ENCODE data around the gene RXRA. TPM values are rescaled to one million over a fixed set of nuclear protein-coding genes. Genes with fewer than 3 reads are reported as not detected.

The RXRA gene
- total and polyA plus RNA-seq, 2 of the 4 experiments (the other 2 are of a cell fraction) = 7.5 to 17.9 TPM

- H2BK20ac ChIP-seq (ENCODE audit: low read depth, low read length) = no peak overlapping the region
- H3K4me3 ChIP-seq (ENCODE audit: insufficient read depth, low read depth, low read length) = no peak overlapping the region
- no peak overlapping the region for H2AFZ ChIP-seq (replicated peaks; ENCODE audit: low read length, poor library complexity)
- DNase-seq = no peak
- in situ Hi-C loops (cut with MboI; ENCODE audit: low sequenced_read_pairs) (loop anchor here (5.0 kb wide), 2 partner anchors 278 to 292 kb away; no protein-coding TSS in a partner anchor), intact Hi-C loops (cut with micrococcal nuclease) (loop anchor here (5.0 to 10.0 kb wide), 3 partner anchors 217 to 967 kb away; partner anchors contain the start of gene BRD3), dilution Hi-C loops (cut with HindIII; ENCODE audit: low sequenced_read_pairs, unreplicated experiment) (no loop called here)
- H3K4ac ChIP-seq (ENCODE audit: low read depth, low read length) = no peak overlapping the region
- no peak overlapping the region for H3K14ac ChIP-seq (replicated peaks; ENCODE audit: low read depth, low read length)
- POLR2A ChIA-PET (ENCODE audit: unreplicated experiment) = no interaction called here
- no peak overlapping the region for H4K91ac ChIP-seq (ENCODE audit: insufficient read depth, low read depth, low read length)
- H3K9me3 ChIP-seq (ENCODE audit: control insufficient read depth, insufficient read depth, low read length) = peaks cover 13% of the 10 kb centered on the region
- no TSS peak for BruUV-seq (replicated peaks)
- H2BK120ac ChIP-seq (ENCODE audit: low read depth, low read length) = no peak overlapping the region
- H3K9ac ChIP-seq (ENCODE audit: low read depth, low read length) = no peak overlapping the region
- H2BK5ac ChIP-seq (ENCODE audit: low read depth, low read length, poor library complexity, severe bottlenecking) = no peak overlapping the region
- no peak overlapping the region for H3K23ac ChIP-seq (ENCODE audit: low read depth, low read length)
- no peak overlapping the region for H2AK9ac ChIP-seq (replicated peaks; ENCODE audit: low read depth, low read length, poor library complexity)
- peaks cover 0 to 6% of the 10 kb centered on the region in 2 experiments; a peak in 1 of 4 replicates for H3K79me1 ChIP-seq (ENCODE audit: low read depth in 1 of 2, low read length in 2 of 2)
- WGBS, 2 experiments (ENCODE audit: extremely low coverage in 2 of 2, insufficient read length in 1 of 2) = 59% methylated on average over 3 of the region's 8 CpGs; no CpG with 5 or more reads in 1 of the 2 experiments
- peaks cover 18% of the 10 kb centered on the region for H3K4me1 ChIP-seq (ENCODE audit: control insufficient read depth, insufficient read depth, low read length)
- H4K20me1 ChIP-seq (ENCODE audit: insufficient read depth, low read length) = peaks cover 9% of the 10 kb centered on the region
- H3K36me3 ChIP-seq (ENCODE audit: control insufficient read depth, insufficient read depth, low read length) = no peaks in the 10 kb centered on the region
- no peak overlapping the region for H3K56ac ChIP-seq (ENCODE audit: extremely low read depth, insufficient read depth, low read length)
- no peak for ATAC-seq (ENCODE audit: low read depth)
- H2AK5ac ChIP-seq (ENCODE audit: low read depth, low read length) = no peak overlapping the region
- TF ChIP-seq POLR2A (IDR thresholded peaks at IDR 0.05; ENCODE audit: low read depth, low read length) = no peak
- H3K9me1 ChIP-seq (ENCODE audit: insufficient read depth, low read length) = peaks cover 4% of the 10 kb centered on the region; the same call in 1 of the 2 replicates
- CTCF ChIA-PET = no interaction called here
- H3K27ac ChIP-seq (ENCODE audit: insufficient read depth, low read length) = no peak overlapping the region
- no peak overlapping the region for H3K4me2 ChIP-seq (ENCODE audit: low read depth, low read length)
- no peak overlapping the region for H4K5ac ChIP-seq (ENCODE audit: low read depth, low read length)
- H3K27me3 ChIP-seq (ENCODE audit: control insufficient read depth, insufficient read depth, low read length) = no peaks in the 10 kb centered on the region
- no peak overlapping the region for H2BK15ac ChIP-seq (ENCODE audit: low read depth, low read length)
- no peak overlapping the region for H3K18ac ChIP-seq (ENCODE audit: low read depth, low read length)
- no peak overlapping the region for H4K8ac ChIP-seq (ENCODE audit: low read depth in 2 of 2, low read length in 2 of 2)
Observed at GRCh38 chr9:134445000-134445399, 118.7 kb downstream of the RXRA start.
